GM18519 (cell line): ENCODE data around the gene FCMR.
"Not testable (repeated sequence)": the region's sequence is repeated elsewhere in the genome, so short reads cannot be mapped to it uniquely, and the experiment has no call there.

Experiments
- ATAC-seq: cut with Tn5 transposase; IDR thresholded peaks from one replicate; pipeline ENCODE4 v1.9.1; 2021; ENCODE audit warnings: mild to moderate bottlenecking, moderate library complexity; ENCODE audit not compliant: unreplicated experiment, low FRiP score

Gene FCMR

GRCh38 chr1:206924592-206925105 is 2.9 kb upstream of the FCMR start:
- peak; percentile 11 for ATAC-seq

GRCh38 chr1:206923961-206924557 is 2.3 kb upstream of the FCMR start:
- ATAC-seq, result not testable (repeated sequence)

GRCh38 chr1:206923009-206923960 is 1.5 kb upstream of the FCMR start:
- ATAC-seq, result peak; percentile 46

GRCh38 chr1:206922524-206922923 is 783 bp upstream of the FCMR start:
- no peak for ATAC-seq

GRCh38 chr1:206918076-206918475 is 3.7 kb downstream of the FCMR start:
- no peak for ATAC-seq

GRCh38 chr1:206916000-206916709 is 5.6 kb downstream of the FCMR start:
- ATAC-seq, result no peak

- no peak for ATAC-seq
Measured at GRCh38 chr1:206915030-206915735, 6.6 kb downstream of the FCMR start.

DNA sequence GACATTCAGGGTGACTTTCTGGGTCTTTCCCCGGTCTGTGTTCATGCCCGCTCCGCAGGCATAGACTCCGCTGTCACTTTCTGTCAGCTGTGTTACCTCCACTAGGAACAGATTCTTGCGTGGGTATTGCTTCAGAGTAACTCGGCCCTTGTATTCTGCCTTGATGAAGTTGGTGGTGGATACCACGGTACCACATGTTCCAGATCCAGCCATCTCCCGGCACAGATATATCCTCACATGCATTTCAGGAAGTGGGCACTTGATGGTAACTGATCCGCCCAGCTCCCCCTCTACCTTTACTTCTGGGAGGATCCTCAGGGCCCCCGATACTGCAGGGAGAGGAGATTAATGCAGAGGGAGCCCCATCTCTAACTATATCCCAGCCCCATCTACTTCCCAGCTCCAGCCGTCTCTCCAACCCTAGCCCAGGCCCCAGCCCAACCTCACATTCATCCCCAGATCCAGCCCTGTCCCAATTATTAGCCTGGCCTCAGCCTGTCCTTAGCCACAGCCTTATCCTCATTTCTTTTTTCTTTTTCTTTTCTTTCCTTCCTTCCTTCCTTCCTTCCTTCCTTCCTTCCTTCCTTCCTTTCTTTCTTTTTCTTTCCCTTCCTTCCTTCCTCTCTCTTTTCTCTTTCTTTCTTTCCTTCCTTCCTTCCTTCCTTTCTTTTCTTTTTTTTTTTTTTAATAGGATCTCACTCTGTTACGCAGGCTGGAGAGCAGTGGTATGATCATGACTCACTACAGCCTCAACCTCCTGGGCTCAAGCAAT is 7.8 kb downstream of the FCMR start:
- ATAC-seq, result no peak

- ATAC-seq, result no peak
Measured at GRCh38 chr1:206912445-206913095, 9.2 kb downstream of the FCMR start.

DNA sequence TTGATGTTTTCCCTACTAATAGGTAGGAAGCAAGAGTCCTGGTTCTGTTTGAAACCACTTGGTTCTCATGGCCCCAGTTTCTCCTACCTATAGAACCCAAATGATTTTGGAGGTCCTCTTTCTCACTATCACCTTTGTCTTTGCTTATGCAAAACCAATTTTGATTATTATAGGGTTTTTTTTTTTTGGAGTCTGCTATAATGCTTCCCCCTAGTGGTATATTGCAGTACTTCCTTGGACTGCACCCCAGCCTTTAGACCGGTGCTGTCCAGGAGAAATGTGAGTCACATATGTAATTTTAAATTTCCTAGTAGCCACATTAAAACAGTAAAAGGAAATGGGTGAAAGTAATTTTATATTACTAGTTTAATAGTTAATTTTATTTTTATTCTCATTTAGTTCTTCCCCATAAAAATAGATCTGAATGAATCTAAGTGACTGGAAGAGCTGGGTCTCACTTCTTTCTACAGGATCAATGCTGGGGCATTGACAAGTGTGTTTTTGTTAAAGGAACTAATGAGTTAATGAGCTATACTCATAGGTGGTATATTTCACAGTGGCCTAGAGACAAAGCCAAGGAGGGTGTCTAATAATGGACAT is 10.6 kb downstream of the FCMR start:
- ATAC-seq, result no peak

GRCh38 chr1:206909883-206910318 is 11.8 kb downstream of the FCMR start:
- ATAC-seq, result no peak

GRCh38 chr1:206909161-206909882 is 12.4 kb downstream of the FCMR start:
- no peak for ATAC-seq

DNA sequence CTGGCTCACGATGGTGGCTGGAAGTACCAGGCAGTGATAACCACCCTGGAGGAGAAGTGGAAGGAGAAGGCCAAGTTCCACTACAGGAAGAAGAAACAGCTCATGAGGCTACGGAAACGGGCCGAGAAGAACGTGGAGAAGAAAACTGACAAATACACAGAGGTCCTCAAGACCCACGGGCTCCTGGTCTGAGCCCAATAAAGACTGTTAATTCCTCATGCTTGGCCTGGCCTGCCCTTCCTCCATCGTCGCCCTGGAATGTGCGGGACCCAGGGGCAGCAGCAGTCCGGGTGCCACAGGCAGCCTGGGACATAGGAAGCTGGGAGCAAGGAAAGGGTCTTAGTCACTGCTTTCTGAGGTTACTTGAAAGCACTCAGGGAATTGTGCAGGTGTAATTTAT is 13.7 kb downstream of the FCMR start:
- no peak for ATAC-seq

- no peak for ATAC-seq
Measured at GRCh38 chr1:206907304-206907991, 14.3 kb downstream of the FCMR start.

DNA sequence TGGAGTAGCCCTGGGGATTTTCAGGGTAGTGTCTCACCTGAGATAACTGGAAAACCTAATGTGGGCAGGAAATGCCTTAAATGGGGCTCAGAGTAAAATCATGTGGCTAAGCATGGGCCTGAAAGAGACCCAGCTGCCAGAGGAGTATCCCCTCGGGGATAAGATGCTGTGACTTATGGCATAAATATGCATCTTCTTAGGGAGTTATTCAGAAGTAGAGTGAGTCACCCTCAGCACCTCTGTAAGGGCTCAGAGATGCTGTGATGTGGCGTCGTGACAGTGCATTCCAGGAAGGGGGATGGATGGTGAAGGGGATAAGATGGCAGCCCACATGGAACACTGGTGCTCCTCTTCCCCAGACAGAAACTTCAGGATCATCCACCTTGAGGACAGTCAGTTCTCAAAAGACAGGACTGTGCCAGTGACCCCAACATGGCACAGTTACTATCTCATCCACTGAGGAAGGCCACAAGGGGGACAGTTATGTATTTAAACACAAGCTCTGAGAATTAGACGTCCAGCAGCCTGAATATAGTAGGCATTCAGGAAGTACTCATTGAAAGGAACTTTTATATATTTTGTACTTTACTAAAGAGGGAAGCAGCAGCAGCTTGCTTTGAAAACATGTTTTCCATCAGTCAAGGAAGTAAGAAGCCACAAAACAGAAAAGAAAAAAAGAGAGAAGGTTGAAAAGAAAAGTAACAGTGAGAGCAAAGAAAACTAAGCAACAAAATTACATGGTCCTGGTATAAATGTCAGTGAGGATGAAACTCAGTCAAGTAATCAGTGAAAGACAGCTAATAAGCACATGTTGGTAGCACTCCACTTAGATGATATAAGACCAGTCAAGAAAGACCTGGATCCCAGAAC is 16.2 kb downstream of the FCMR start:
- ATAC-seq, result no peak

DNA sequence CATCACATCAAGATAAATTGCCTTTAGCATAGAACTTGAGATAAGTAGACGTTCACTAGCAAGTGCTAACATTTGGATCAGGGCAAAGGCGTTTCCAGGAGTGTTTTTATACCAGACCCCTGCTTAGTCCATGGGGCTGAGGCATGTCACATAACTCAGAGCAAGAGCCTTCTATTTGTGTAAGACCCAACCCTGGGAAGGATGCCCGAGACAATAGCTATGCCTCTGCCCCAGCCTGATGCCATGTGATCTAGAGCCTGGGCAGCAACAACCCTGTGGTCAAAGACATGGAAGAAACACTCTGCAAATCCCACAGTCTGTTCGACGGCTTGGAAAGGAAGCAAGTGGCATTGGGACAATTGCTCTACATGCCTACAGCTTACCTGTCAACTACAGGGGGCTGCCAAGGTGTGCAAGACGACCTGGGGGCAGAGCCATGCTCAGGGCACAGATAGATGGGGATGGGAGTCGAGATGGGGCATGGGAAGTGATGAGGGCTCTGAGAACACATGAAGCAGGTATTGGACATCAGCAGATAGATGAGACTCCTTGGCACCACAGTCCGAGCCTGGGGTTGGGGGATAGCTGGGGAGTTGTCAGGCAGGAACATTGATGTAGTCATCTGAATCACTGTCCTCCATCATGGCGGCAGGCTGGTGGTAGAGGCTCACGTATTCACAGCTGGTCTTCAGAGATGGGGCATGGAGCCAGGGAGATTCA is 17.2 kb downstream of the FCMR start:
- ATAC-seq, result no peak
